CD4-positive, CD25-positive, alpha-beta regulatory T cell (primary cell): ENCODE results near the gene TBX18. TPM values are rescaled to one million over a fixed set of nuclear protein-coding genes. Genes with fewer than 3 reads are reported as not detected.

Experiments
- ATAC-seq, 2 donors: fragments of 150-1000 bp; cut with Tn5 transposase; one replicate each; pipeline ENCODE4 v1.10.0; 2021; ENCODE audit warnings: low read depth in 2 of 2, moderate number of reproducible peaks in 2 of 2, moderate library complexity in 1 of 2
- DNase-seq, 3 donors: peaks; one replicate each; pipeline versions ENCODE4 v3.0.0 to v3.0.0-alpha.2; 2012 to 2022; ENCODE audit warnings: mixed read lengths in 1 of 3
- H3K27ac ChIP-seq: one replicate; pipeline ENCODE4 v1.7.0; 2013; ENCODE audit warnings: mild to moderate bottlenecking, low read length; ENCODE audit not compliant: insufficient read depth, poor library complexity, severe bottlenecking
- H3K27me3 ChIP-seq: one replicate; pipeline ENCODE4 v1.7.0; 2013; ENCODE audit warnings: low read length; ENCODE audit not compliant: control insufficient read depth, insufficient read depth
- H3K36me3 ChIP-seq: one replicate; pipeline ENCODE4 v1.7.0; 2013; ENCODE audit warnings: mild to moderate bottlenecking, low read length, moderate library complexity; ENCODE audit not compliant: control insufficient read depth, insufficient read depth
- H3K4me1 ChIP-seq: 2 replicates; pipeline ENCODE4 v1.7.0; 2013; ENCODE audit warnings: mild to moderate bottlenecking, low read length; ENCODE audit not compliant: insufficient read depth, control insufficient read depth, poor library complexity, severe bottlenecking
- H3K4me3 ChIP-seq: one replicate; pipeline ENCODE4 v1.7.0; 2013; ENCODE audit warnings: low read depth, mild to moderate bottlenecking, low read length, moderate library complexity
- H3K9me3 ChIP-seq, 2 experiments: 1 replicate in 1 of 2; 2 replicates in 1 of 2; pipeline ENCODE4 v1.7.0; 2013; ENCODE audit warnings: low read length in 2 of 2, mild to moderate bottlenecking in 1 of 2, moderate library complexity in 1 of 2; ENCODE audit not compliant: control insufficient read depth in 2 of 2
- H3K27ac Mint-ChIP-seq, 3 donors: one replicate each; pipeline ENCODE4 v1.8.0; 2020 to 2022; ENCODE audit warnings: mild to moderate bottlenecking in 3 of 3, mixed read lengths in 3 of 3, moderate library complexity in 2 of 3
- H3K27me3 Mint-ChIP-seq: one replicate; pipeline ENCODE4 v1.8.0; 2022; ENCODE audit warnings: mild to moderate bottlenecking, mixed read lengths
- H3K36me3 Mint-ChIP-seq: one replicate; pipeline ENCODE4 v1.8.0; 2020; ENCODE audit warnings: mixed read lengths
- H3K4me1 Mint-ChIP-seq, 4 donors: one replicate each; pipeline ENCODE4 v1.8.0; 2020 to 2022; ENCODE audit warnings: mixed read lengths in 4 of 4, mild to moderate bottlenecking in 1 of 4
- H3K4me3 Mint-ChIP-seq, 4 donors: one replicate each; pipeline ENCODE4 v1.8.0; 2020 to 2022; ENCODE audit warnings: mild to moderate bottlenecking in 4 of 4, mixed read lengths in 4 of 4, moderate library complexity in 3 of 4
- H3K9me3 Mint-ChIP-seq, 7 donors: one replicate each; pipeline ENCODE4 v1.8.0; 2020 to 2022; ENCODE audit warnings: mixed read lengths in 7 of 7, mild to moderate bottlenecking in 3 of 7, moderate library complexity in 2 of 7
- polyA plus RNA-seq, 4 donors: library from polyadenylated mRNA; unstranded; fragments of 300-500 nt; fragmentation: Illumina TruSeq; gene quantifications; one replicate each; pipeline ENCODE4 v1.2.3, GENCODE V29; 2021
- total RNA-seq: library from RNA; stranded (reverse); gene quantifications from one replicate; pipeline ENCODE4 v1.2.3, GENCODE V29; 2022

TBX18 gene
- total and polyA plus RNA-seq, 5 donors from 2014 or later = not detected

- Mint-ChIP-seq H3K36me3 (no peaks in the 10 kb centered on the region), H3K9me3 (peaks cover 0 to 1% (median 0%) of the 10 kb centered on the region in 7 donors), H3K4me1 (no peaks in the 10 kb centered on the region), H3K27me3 (no peaks in the 10 kb centered on the region), H3K27ac (no peak overlapping the region), H3K4me3 (no peak overlapping the region)
- no peaks in the 10 kb centered on the region for H3K27me3 ChIP-seq
- no peak overlapping the region for H3K4me3 ChIP-seq
- no peaks in the 10 kb centered on the region for H3K9me3 ChIP-seq
- ATAC-seq (no peak), DNase-seq (no peak)
- H3K27ac ChIP-seq = no peak overlapping the region
- H3K4me1 ChIP-seq = no peaks in the 10 kb centered on the region
- H3K36me3 ChIP-seq = no peaks in the 10 kb centered on the region
These were observed 25.2 kb downstream of the TBX18 start for GRCh38 chr6:84738996-84739865.

- H3K4me3 Mint-ChIP-seq = no peak overlapping the region
- H3K4me1 Mint-ChIP-seq = no peaks in the 10 kb centered on the region
- Histone ChIP-seq H3K27ac (no peak overlapping the region), H3K4me3 (no peak overlapping the region), H3K4me1 (no peaks in the 10 kb centered on the region), H3K27me3 (no peaks in the 10 kb centered on the region), H3K36me3 (no peaks in the 10 kb centered on the region), H3K9me3 (no peaks in the 10 kb centered on the region)
- DNase-seq = no peak
- H3K9me3 Mint-ChIP-seq = peaks cover 0 to 5% (median 0%) of the 10 kb centered on the region in 7 donors
- H3K27me3 Mint-ChIP-seq = no peaks in the 10 kb centered on the region
- no peaks in the 10 kb centered on the region for H3K36me3 Mint-ChIP-seq
- no peak overlapping the region for H3K27ac Mint-ChIP-seq
- ATAC-seq = no peak
These were observed 30.5 kb downstream of the TBX18 start for GRCh38 chr6:84733889-84734288.

DNA sequence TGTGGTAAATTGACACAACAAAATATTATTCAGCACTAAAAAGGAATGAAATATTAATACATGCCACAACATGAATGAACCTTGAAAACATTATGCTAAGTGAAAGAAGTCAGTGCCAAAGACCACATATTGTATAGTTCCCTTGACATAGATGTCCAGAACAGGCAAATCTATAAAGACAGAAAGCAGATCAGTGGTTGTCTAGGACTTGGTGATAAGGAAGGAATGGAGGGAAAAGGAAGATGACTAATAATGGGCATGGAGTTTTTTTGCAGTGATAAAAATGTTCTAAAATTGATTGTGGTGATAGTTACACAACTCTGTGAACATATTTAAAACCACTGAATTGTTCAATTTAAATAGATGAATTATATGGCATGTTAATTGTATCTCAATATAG is 32.5 kb downstream of the TBX18 start:
- Histone ChIP-seq H3K9me3 (no peaks in the 10 kb centered on the region), H3K4me1 (no peaks in the 10 kb centered on the region), H3K27ac (no peak overlapping the region), H3K27me3 (no peaks in the 10 kb centered on the region), H3K36me3 (no peaks in the 10 kb centered on the region), H3K4me3 (no peak overlapping the region)
- Mint-ChIP-seq H3K36me3 (no peaks in the 10 kb centered on the region), H3K4me1 (no peaks in the 10 kb centered on the region), H3K4me3 (no peak overlapping the region), H3K9me3 (peaks cover 0 to 5% (median 0%) of the 10 kb centered on the region in 7 donors), H3K27ac (no peak overlapping the region), H3K27me3 (no peaks in the 10 kb centered on the region)
- ATAC-seq (no peak), DNase-seq (no peak)

DNA sequence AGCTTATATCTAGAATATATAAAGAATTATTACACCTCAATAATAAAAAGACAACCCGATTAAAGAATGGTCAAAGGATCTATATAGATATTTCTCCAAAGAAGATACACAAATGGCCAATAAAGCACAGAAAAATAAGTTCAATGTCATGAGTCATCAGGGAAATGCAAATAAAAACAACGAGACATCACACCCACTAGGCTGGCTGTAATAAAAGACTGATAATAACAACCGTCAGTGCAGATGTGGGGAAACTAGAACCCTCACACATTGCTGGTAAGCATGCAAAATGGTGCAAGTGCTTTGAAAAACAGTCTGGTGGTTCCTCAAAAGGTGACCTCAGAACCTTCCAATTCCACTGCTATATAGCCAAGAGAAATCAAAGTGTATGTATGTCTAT is 33.0 kb downstream of the TBX18 start:
- Mint-ChIP-seq H3K36me3 (no peaks in the 10 kb centered on the region), H3K4me1 (no peaks in the 10 kb centered on the region), H3K27ac (no peak overlapping the region), H3K9me3 (peaks cover 0 to 7% (median 3%) of the 10 kb centered on the region in 7 donors), H3K4me3 (no peak overlapping the region), H3K27me3 (no peaks in the 10 kb centered on the region)
- Histone ChIP-seq H3K27ac (no peak overlapping the region), H3K4me3 (no peak overlapping the region), H3K4me1 (no peaks in the 10 kb centered on the region), H3K27me3 (no peaks in the 10 kb centered on the region), H3K36me3 (no peaks in the 10 kb centered on the region), H3K9me3 (no peaks in the 10 kb centered on the region)
- ATAC-seq (no peak), DNase-seq (no peak)

DNA sequence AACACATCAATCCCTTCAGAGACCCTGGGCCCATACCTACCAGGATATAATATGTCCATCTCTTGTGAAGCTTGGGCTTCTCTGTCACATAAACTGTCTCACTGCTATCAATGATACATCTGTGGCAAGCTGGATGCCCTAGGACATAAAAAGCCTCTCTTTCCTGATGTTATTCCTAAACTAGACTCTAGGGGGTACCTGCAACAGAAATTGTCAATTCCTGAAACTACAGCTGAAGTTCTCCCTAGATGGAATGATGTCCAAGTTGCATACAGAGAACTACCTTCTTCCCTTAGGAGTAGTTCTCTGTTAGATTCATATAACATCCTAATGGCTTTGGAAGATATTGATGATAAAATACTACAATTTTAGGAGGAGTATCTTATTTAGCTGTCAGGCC is 35.8 kb downstream of the TBX18 start:
- Histone ChIP-seq H3K27me3 (no peaks in the 10 kb centered on the region), H3K9me3 (no peaks in the 10 kb centered on the region), H3K27ac (no peak overlapping the region), H3K36me3 (no peaks in the 10 kb centered on the region), H3K4me3 (no peak overlapping the region), H3K4me1 (no peaks in the 10 kb centered on the region)
- ATAC-seq = no peak
- no peaks in the 10 kb centered on the region for H3K27me3 Mint-ChIP-seq
- no peak for DNase-seq
- H3K4me1 Mint-ChIP-seq = no peaks in the 10 kb centered on the region
- H3K9me3 Mint-ChIP-seq = peaks cover 0 to 8% (median 3%) of the 10 kb centered on the region in 7 donors
- H3K36me3 Mint-ChIP-seq = no peaks in the 10 kb centered on the region
- H3K4me3 Mint-ChIP-seq = no peak overlapping the region
- no peak overlapping the region for H3K27ac Mint-ChIP-seq

GRCh38 chr6:84719152-84719551 is 45.2 kb downstream of the TBX18 start:
- H3K9me3 ChIP-seq = no peaks in the 10 kb centered on the region
- H3K4me1 Mint-ChIP-seq = no peaks in the 10 kb centered on the region
- H3K4me3 ChIP-seq = no peak overlapping the region
- no peak for DNase-seq
- no peaks in the 10 kb centered on the region for H3K36me3 ChIP-seq
- no peaks in the 10 kb centered on the region for H3K27me3 ChIP-seq
- no peaks in the 10 kb centered on the region for H3K4me1 ChIP-seq
- no peak for ATAC-seq
- H3K36me3 Mint-ChIP-seq = no peaks in the 10 kb centered on the region
- no peak overlapping the region for H3K27ac ChIP-seq
- peaks cover 0 to 6% (median 2%) of the 10 kb centered on the region in 7 donors for H3K9me3 Mint-ChIP-seq
- H3K27me3 Mint-ChIP-seq = no peaks in the 10 kb centered on the region
- no peak overlapping the region for H3K27ac Mint-ChIP-seq
- no peak overlapping the region for H3K4me3 Mint-ChIP-seq

DNA sequence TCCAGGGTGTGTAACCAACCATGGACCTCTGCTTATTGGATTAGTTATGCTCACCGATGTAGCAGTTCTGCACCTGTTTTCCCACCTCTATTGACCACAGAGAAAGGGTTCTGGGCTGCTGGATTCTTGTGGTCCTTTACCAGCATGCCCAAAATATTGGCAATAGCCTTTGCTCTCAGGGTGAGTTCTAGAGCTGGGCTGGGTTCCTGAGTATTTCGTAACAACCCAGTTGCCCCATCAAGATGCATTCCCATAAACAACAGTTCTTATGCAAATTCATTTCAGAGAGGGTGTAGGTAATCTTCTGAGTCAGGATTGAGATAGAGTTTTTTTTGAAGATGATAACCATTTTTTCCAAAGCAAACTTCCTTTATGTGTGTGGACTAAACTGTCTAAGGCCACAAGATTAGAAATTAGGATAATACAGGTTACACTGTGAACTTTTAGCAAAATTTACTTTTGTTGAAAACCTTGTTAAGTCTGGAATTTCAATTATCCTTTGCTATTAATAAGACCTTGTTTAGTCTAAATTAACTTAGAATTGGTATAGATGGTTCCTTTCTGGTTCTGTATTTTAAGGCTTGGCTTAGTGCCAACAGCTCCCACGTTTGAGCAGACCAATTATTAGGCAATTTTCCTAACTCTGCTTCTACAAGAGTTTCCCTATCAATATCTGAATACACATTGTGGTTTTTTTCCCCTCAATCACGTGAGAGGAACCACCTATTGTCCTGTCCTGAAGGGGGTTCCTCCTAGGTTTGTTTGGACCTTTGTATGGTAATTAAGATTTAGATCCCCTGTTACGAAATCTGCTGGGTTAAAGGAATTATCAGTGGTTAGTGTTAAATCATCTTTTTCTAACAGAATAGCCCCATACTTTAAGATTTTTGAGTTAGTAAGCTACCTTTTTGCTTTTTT is 46.1 kb downstream of the TBX18 start:
- no peak overlapping the region for H3K4me3 ChIP-seq
- ATAC-seq (no peak), DNase-seq (no peak)
- H3K36me3 ChIP-seq = no peaks in the 10 kb centered on the region
- no peaks in the 10 kb centered on the region for H3K9me3 ChIP-seq
- H3K27me3 Mint-ChIP-seq = no peaks in the 10 kb centered on the region
- H3K27ac Mint-ChIP-seq = no peak overlapping the region
- peaks cover 0 to 6% (median 0%) of the 10 kb centered on the region in 7 donors for H3K9me3 Mint-ChIP-seq
- no peaks in the 10 kb centered on the region for H3K4me1 ChIP-seq
- H3K27me3 ChIP-seq = no peaks in the 10 kb centered on the region
- no peak overlapping the region for H3K27ac ChIP-seq
- H3K4me3 Mint-ChIP-seq = no peak overlapping the region
- no peaks in the 10 kb centered on the region for H3K36me3 Mint-ChIP-seq
- no peaks in the 10 kb centered on the region for H3K4me1 Mint-ChIP-seq
